Measurements from ENCODE around the gene PRKCZ.

PRKCZ gene

DNA sequence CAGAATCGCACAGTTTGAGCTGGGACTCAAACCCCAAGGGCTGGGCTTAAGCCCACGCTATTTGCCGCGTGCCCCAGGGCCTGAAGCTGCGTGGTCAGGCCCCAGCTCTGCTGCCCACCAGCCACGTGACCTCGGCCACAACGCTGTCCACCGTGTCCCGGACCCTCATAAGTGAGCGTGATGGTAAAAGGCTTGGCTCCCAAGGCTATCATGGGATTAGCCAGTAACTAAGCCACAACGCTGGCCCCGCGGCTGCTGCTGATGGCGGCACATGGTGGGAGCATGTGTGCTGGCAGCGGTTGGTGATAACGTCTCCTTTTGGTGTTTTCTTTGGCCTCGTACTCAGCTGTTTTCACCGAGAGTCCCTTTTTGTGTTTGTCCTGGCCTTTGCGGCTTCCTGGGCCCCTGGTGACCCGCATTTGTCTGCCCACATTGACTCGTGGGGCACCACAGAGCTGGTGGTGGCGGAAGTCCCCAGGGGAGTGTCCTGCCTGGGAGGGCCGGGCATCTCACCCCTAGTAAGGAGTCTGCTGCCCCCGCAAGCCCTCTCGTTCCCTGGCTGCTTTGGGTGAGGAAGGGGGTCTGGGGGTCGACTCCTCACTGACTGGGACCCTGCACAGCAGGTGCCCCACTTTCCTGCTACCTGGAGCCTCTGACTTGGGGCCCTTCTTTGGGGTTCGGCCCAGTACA is 29.3 kb downstream of the PRKCZ start:
- H3K4me1 ChIP-seq (ENCODE audit: control insufficient read depth, insufficient read depth, low read length), result no peaks in the 10 kb centered on the region

DNA sequence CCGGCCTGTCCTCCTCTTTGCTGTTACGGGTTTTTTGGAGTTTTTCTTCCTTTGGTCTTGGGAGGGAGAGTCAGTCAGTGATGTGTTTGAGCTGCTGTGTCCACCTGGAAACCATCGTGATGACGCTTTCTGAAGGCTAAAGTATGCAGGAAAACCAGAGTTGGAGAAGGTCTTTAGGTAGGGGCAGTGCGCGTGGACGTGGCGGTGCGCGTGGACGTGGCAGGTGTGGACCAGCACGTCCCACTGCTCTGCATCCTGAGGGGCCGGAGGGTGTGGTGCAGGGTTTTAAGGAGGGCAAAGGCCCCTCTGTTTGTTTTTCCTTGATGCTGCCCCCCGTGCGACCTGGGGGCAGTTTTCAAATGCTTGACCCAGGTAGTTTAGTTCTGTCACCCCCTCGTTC is 29.9 kb downstream of the PRKCZ start:
- no peak overlapping the region for H3K9ac ChIP-seq (ENCODE audit: low read depth, low read length)

More for the DNA sequence above, 29.3 kb downstream of the PRKCZ start:
- Histone ChIP-seq H3K27ac (ENCODE audit: low read depth, low read length) (no peak overlapping the region), H3K9me3 (ENCODE audit: control insufficient read depth, insufficient read depth, low read length) (peaks cover 10% of the 10 kb centered on the region; the same call in 1 of the 2 replicates), H3K4me3 (ENCODE audit: low read depth, low read length) (no peak overlapping the region), H3K36me3 (ENCODE audit: control insufficient read depth, insufficient read depth, low read length) (0 out of 2 replicates have a peak, but pooled peaks cover 13% of the 10 kb centered on the region), H3K27me3 (ENCODE audit: control insufficient read depth, insufficient read depth, low read length) (no peaks in the 10 kb centered on the region), H3K9ac (ENCODE audit: low read depth, low read length) (no peak overlapping the region)

DNA sequence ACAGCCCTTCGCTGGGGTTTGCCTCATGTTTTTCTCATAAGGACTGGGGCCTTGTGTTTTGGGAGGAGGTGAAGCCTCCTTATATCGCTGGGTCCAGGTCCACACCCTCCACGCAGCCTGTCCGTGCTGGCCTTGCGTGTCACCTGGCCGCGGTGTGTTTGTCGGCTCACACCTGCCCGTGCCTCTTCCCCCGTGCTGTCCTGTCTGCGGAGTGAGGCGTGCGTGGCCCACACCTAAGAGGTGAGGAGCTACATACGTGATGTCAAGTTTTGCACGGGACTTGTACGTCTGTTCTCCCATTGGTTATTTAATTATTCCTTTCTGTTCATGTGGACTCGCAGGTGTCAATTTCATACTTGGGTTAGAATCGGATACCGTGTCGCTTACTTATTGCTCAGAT is 30.7 kb downstream of the PRKCZ start:
- Histone ChIP-seq H3K9ac (ENCODE audit: low read depth, low read length) (no peak overlapping the region), H3K36me3 (ENCODE audit: control insufficient read depth, insufficient read depth, low read length) (0 out of 2 replicates have a peak, but pooled peaks cover 13% of the 10 kb centered on the region), H3K27ac (ENCODE audit: low read depth, low read length) (no peak overlapping the region), H3K9me3 (ENCODE audit: control insufficient read depth, insufficient read depth, low read length) (peaks cover 10% of the 10 kb centered on the region; the same call in 1 of the 2 replicates), H3K27me3 (ENCODE audit: control insufficient read depth, insufficient read depth, low read length) (no peaks in the 10 kb centered on the region), H3K4me1 (ENCODE audit: control insufficient read depth, insufficient read depth, low read length) (no peaks in the 10 kb centered on the region), H3K4me3 (ENCODE audit: low read depth, low read length) (no peak overlapping the region)

More for the DNA sequence above, 29.9 kb downstream of the PRKCZ start:
- Histone ChIP-seq H3K4me1 (ENCODE audit: control insufficient read depth, insufficient read depth, low read length) (no peaks in the 10 kb centered on the region), H3K36me3 (ENCODE audit: control insufficient read depth, insufficient read depth, low read length) (0 out of 2 replicates have a peak, but pooled peaks cover 13% of the 10 kb centered on the region), H3K9me3 (ENCODE audit: control insufficient read depth, insufficient read depth, low read length) (peaks cover 10% of the 10 kb centered on the region; the same call in 1 of the 2 replicates), H3K4me3 (ENCODE audit: low read depth, low read length) (no peak overlapping the region), H3K27ac (ENCODE audit: low read depth, low read length) (no peak overlapping the region), H3K27me3 (ENCODE audit: control insufficient read depth, insufficient read depth, low read length) (no peaks in the 10 kb centered on the region)

DNA sequence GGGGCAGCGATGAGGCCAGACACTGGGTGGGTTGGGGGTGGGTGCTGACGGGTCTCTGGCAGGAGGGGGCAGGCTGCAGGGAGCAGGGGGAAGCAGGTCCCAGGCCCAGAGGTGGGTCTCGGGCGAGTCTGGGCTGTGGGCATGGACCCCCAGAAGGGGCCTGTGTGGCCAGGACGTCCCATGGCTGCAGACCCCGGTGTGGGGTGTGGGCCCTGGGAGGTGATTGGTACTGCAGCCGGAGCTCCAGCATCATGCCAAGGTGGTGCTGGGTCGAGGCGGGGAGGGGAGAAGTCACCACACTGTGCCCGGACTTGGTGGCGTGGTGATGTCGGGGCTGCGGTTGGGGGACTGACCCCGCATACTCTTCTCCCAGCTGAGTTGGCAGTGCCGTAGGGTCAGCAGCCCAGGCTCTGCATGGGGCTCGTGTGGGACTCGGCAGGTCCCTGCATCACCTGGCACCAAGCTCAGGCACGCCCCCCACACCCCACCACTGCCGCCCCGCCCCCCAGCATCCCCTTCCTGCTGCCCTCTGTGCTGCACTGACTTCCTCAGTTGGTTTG is 31.2 kb downstream of the PRKCZ start:
- Histone ChIP-seq H3K9me3 (ENCODE audit: control insufficient read depth, insufficient read depth, low read length) (peaks cover 10% of the 10 kb centered on the region; the same call in 1 of the 2 replicates), H3K4me3 (ENCODE audit: low read depth, low read length) (no peak overlapping the region), H3K27me3 (ENCODE audit: control insufficient read depth, insufficient read depth, low read length) (no peaks in the 10 kb centered on the region), H3K9ac (ENCODE audit: low read depth, low read length) (no peak overlapping the region), H3K4me1 (ENCODE audit: control insufficient read depth, insufficient read depth, low read length) (no peaks in the 10 kb centered on the region), H3K27ac (ENCODE audit: low read depth, low read length) (no peak overlapping the region), H3K36me3 (ENCODE audit: control insufficient read depth, insufficient read depth, low read length) (0 out of 2 replicates have a peak, but pooled peaks cover 13% of the 10 kb centered on the region)

DNA sequence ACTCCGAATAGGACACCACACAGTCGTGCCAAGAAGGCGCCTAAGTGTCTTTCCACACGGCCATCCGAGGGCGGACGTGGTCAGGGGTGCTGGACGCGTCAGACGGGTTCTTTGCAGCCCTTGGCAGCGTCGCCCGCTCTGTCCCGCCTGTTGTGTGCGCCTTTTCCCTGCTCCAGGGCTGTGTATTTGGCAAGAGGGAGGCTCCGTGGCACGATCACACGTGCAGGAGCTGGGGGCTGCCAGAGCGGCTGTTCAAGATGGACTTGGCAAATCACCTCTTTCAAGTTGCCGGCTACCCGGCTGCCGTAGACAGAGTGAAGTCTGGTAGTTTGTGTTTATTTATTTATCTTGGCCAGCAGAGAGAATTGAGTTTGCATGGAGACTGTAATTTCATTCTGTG is 31.9 kb downstream of the PRKCZ start:
- H3K4me3 ChIP-seq (ENCODE audit: low read depth, low read length), result no peak overlapping the region
- H3K27me3 ChIP-seq (ENCODE audit: control insufficient read depth, insufficient read depth, low read length), result no peaks in the 10 kb centered on the region
- peaks cover 10% of the 10 kb centered on the region; the same call in 1 of the 2 replicates for H3K9me3 ChIP-seq (ENCODE audit: control insufficient read depth, insufficient read depth, low read length)
- H3K9ac ChIP-seq (ENCODE audit: low read depth, low read length), result no peak overlapping the region
- no peaks in the 10 kb centered on the region for H3K4me1 ChIP-seq (ENCODE audit: control insufficient read depth, insufficient read depth, low read length)
- no peak overlapping the region for H3K27ac ChIP-seq (ENCODE audit: low read depth, low read length)
- 0 out of 2 replicates have a peak, but pooled peaks cover 7% of the 10 kb centered on the region for H3K36me3 ChIP-seq (ENCODE audit: control insufficient read depth, insufficient read depth, low read length)

DNA sequence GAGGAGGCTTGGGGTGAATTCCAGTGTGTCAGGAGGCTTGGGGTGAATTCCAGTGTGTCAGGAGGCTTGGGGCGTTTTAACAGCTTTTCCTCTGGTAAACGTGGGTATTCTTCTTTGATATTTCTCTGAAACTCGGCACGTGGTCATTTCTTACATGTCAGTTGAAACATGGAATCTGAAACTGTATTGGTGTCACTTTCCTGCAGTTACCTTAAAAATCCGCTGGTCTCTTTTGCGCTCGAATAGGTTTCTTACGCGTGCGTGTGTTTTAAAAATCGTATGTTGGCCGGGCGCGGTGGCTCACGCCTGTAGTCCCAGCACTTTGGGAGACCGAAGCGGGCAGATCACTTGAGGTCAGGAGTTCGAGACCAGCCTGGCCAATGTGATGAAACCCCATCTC is 33.5 kb downstream of the PRKCZ start:
- Histone ChIP-seq H3K27me3 (ENCODE audit: control insufficient read depth, insufficient read depth, low read length) (no peaks in the 10 kb centered on the region), H3K9me3 (ENCODE audit: control insufficient read depth, insufficient read depth, low read length) (no peaks in the 10 kb centered on the region), H3K4me1 (ENCODE audit: control insufficient read depth, insufficient read depth, low read length) (no peaks in the 10 kb centered on the region), H3K27ac (ENCODE audit: low read depth, low read length) (no peak overlapping the region), H3K36me3 (ENCODE audit: control insufficient read depth, insufficient read depth, low read length) (0 out of 2 replicates have a peak, but pooled peaks cover 2% of the 10 kb centered on the region), H3K9ac (ENCODE audit: low read depth, low read length) (no peak overlapping the region), H3K4me3 (ENCODE audit: low read depth, low read length) (no peak overlapping the region)

DNA sequence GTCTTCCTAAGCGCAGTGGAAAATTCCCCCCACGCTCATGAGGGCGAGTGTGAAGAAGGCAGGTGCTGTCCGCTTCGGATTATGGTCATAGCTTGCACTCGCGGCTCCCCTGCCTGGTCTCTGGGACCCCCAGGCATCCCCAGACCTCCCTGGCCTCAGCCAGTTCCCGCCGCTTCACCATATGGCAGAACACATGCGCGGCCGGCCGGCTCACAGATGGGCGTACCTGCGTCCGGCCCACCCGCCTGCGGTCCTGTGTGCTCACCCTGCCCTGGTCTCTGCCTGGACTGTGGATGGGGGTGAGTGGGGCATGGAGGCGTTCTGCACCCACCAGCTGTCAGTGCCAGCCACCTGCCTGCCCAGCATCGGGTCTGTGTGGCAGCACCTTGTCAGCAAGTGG is 34.1 kb downstream of the PRKCZ start:
- Histone ChIP-seq H3K4me1 (ENCODE audit: control insufficient read depth, insufficient read depth, low read length) (no peaks in the 10 kb centered on the region), H3K4me3 (ENCODE audit: low read depth, low read length) (no peak overlapping the region), H3K27me3 (ENCODE audit: control insufficient read depth, insufficient read depth, low read length) (no peaks in the 10 kb centered on the region), H3K9me3 (ENCODE audit: control insufficient read depth, insufficient read depth, low read length) (no peaks in the 10 kb centered on the region), H3K27ac (ENCODE audit: low read depth, low read length) (no peak overlapping the region), H3K36me3 (ENCODE audit: control insufficient read depth, insufficient read depth, low read length) (peaks cover 3% of the 10 kb centered on the region; the same call in 1 of the 2 replicates), H3K9ac (ENCODE audit: low read depth, low read length) (no peak overlapping the region)

DNA sequence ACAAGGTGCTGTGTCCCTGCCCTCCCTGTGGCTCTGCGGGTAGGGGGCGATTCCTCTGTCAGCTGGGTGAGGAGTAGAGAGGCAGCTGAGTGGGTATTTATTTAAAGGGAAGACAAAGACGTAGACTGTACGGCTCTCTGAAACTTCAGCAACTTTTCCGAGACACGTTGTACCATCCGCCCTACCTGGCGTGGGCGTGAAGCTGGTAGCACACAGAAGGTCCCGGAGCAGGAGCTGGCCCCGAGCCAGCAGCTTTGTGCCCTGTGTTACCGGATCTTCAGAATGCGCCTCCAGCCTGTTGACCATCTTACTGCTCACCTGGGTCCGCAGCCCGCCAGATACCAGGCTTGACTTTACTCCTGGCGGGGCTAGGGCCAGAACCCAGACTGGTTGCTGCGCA is 34.9 kb downstream of the PRKCZ start:
- no peak overlapping the region for H3K9ac ChIP-seq (ENCODE audit: low read depth, low read length)
- H3K27me3 ChIP-seq (ENCODE audit: control insufficient read depth, insufficient read depth, low read length), result no peaks in the 10 kb centered on the region
- no peak overlapping the region for H3K27ac ChIP-seq (ENCODE audit: low read depth, low read length)
- H3K4me1 ChIP-seq (ENCODE audit: control insufficient read depth, insufficient read depth, low read length), result no peaks in the 10 kb centered on the region
- H3K36me3 ChIP-seq (ENCODE audit: control insufficient read depth, insufficient read depth, low read length), result peaks cover 6% of the 10 kb centered on the region; the same call in 1 of the 2 replicates
- no peaks in the 10 kb centered on the region for H3K9me3 ChIP-seq (ENCODE audit: control insufficient read depth, insufficient read depth, low read length)
- H3K4me3 ChIP-seq (ENCODE audit: low read depth, low read length), result no peak overlapping the region

DNA sequence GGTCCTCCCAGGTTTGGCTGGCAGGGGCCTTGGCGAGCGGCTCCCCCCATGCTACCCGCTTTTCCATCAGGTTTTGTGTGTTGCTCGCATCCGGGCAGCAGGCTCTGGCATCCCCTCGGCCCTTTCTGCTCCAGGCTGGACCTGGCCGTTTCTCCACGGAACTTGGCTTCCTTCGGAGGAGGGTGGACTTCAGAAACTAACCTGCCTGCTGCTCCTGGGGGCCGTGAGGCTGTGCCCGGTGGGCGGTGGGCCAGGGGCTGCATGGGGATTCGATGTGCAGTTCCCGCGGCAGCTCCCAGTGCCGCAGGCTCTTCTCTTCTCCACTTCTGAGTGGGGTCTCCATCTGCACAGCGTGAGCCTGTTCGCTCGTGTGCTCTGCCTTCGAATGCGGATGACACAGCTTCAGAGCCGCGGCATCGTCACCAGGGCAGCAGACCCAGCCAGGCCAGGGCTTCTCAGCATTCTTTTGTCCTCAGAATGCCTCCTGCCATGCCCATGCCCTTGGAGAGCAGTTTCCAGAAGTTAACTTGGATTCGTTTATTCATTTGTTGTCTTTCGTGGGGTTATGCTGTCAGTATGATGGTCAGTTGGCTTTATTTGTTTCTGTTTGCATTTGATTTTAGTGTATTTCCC is 36.4 kb downstream of the PRKCZ start:
- Histone ChIP-seq H3K27me3 (ENCODE audit: control insufficient read depth, insufficient read depth, low read length) (no peaks in the 10 kb centered on the region), H3K9me3 (ENCODE audit: control insufficient read depth, insufficient read depth, low read length) (no peaks in the 10 kb centered on the region), H3K4me3 (ENCODE audit: low read depth, low read length) (no peak overlapping the region), H3K36me3 (ENCODE audit: control insufficient read depth, insufficient read depth, low read length) (peaks cover 6% of the 10 kb centered on the region; the same call in 1 of the 2 replicates), H3K27ac (ENCODE audit: low read depth, low read length) (no peak overlapping the region), H3K9ac (ENCODE audit: low read depth, low read length) (no peak overlapping the region), H3K4me1 (ENCODE audit: control insufficient read depth, insufficient read depth, low read length) (no peaks in the 10 kb centered on the region)

DNA sequence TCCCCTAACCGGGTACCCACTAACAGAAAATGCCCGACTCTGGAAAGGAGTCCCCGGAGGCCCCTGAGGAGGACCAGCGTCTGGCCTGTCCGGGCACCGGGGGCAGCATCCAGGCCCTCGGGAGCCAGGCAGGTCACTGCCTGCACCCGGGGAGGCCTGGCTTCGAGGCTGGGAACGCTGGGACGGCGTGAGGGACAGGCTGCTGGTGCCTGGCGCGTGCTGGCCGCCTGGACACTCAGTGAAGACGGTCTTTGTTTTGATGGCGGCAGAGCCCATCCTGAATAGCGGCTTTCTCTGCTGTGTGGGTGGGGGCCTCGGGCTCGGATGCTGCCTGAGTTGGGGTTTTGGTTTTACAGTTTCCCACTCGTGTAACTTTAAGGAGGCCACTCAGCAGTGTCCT is 37.6 kb downstream of the PRKCZ start:
- Histone ChIP-seq H3K9ac (ENCODE audit: low read depth, low read length) (no peak overlapping the region), H3K27ac (ENCODE audit: low read depth, low read length) (no peak overlapping the region), H3K27me3 (ENCODE audit: control insufficient read depth, insufficient read depth, low read length) (no peaks in the 10 kb centered on the region), H3K4me1 (ENCODE audit: control insufficient read depth, insufficient read depth, low read length) (peaks cover 4% of the 10 kb centered on the region), H3K36me3 (ENCODE audit: control insufficient read depth, insufficient read depth, low read length) (peaks cover 6% of the 10 kb centered on the region; the same call in 1 of the 2 replicates), H3K4me3 (ENCODE audit: low read depth, low read length) (no peak overlapping the region), H3K9me3 (ENCODE audit: control insufficient read depth, insufficient read depth, low read length) (no peaks in the 10 kb centered on the region)

DNA sequence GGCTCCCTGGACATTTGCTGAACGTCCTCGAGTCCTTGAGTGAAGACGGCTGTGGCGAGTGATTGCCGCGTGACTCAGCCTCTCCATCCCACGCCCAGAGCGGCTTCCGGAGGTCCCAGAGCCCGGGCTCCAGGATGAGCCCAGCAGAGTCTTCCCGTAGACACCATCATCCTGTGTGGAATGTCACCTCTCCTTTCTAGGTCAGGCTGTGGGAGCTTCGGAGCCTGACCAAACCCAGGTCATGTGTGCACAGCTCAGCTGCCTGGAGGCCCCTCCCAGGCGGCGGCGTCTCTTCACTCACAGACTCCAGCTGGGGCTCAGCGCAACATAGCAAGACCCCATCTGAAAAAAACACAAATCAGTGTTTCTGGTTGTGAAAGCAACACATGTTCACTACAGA is 38.2 kb downstream of the PRKCZ start:
- Histone ChIP-seq H3K27me3 (ENCODE audit: control insufficient read depth, insufficient read depth, low read length) (no peaks in the 10 kb centered on the region), H3K9me3 (ENCODE audit: control insufficient read depth, insufficient read depth, low read length) (no peaks in the 10 kb centered on the region), H3K4me1 (ENCODE audit: control insufficient read depth, insufficient read depth, low read length) (peaks cover 4% of the 10 kb centered on the region), H3K36me3 (ENCODE audit: control insufficient read depth, insufficient read depth, low read length) (peaks cover 4% of the 10 kb centered on the region; the same call in 1 of the 2 replicates), H3K27ac (ENCODE audit: low read depth, low read length) (no peak overlapping the region), H3K9ac (ENCODE audit: low read depth, low read length) (no peak overlapping the region), H3K4me3 (ENCODE audit: low read depth, low read length) (no peak overlapping the region)
